Raji (cell line): ENCODE results near the gene IL17C.

Experiments
- POLR2A ChIP-seq: IDR thresholded peaks from 2 replicates; pipeline ENCODE4 v1.6.1; 2011; ENCODE audit warnings: low read depth, low read length, control low read depth; ENCODE audit not compliant: insufficient read depth

The IL17C gene

DNA sequence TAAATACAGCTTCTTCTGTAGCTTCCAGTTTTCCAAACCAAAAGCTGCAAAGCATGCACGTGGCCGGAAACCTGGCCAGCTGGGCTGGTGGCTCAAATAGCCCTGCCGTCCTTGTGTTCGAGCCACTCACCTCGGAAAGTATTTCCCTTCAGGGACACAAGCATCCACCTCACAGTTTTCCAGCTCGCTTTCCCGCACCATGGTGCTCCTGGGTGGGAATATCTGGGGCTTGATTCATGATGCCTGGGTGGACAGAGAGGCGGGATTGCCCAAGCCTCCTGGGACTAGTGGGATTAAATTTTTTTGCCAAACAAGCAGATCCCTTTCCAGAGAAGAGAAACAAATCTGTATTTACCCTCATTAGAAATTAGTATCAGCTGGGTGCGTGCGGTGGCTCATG, 31.6 kb downstream of the IL17C start:
- no peak for TF ChIP-seq POLR2A

DNA sequence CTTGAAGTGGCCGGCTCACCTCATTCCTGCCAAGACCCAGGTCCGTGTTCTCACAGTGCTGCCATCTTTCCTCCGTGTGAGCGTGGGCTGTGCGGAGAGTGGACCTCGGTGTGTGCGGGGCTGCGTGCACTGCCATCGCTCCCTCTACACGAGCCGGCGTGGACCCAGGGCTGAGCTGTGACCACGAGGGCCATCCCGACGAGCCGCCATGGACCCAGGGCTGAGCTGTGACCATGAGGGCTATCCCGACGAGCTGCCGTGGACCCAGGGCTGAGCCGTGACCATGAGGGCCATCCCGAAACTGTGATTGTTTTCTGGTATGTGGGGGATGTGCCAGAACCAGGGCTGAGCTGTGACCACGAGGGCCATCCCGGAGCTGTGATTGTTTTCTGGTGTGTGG, 33.4 kb downstream of the IL17C start:
- TF ChIP-seq POLR2A: no peak

DNA sequence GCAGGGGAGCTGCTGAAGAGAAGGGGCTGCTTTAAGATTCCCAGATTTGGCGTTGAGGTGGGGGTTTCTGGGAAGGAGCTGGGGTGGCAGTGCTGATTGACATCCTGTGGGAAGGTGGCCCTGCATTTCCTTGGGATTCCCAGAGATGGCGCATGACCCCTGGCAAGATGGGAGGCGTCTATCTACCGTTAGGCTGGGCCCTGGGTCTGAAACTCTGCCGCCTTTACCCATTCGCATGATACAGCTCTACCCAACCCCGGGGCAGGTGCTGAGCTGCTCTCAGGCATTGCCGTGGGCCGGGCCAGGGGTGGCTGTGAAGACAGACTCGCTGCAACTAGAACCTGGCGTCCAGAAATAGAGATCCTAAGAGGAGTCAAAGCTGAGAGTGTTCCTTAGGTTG, 34.4 kb downstream of the IL17C start:
- no peak for TF ChIP-seq POLR2A

DNA sequence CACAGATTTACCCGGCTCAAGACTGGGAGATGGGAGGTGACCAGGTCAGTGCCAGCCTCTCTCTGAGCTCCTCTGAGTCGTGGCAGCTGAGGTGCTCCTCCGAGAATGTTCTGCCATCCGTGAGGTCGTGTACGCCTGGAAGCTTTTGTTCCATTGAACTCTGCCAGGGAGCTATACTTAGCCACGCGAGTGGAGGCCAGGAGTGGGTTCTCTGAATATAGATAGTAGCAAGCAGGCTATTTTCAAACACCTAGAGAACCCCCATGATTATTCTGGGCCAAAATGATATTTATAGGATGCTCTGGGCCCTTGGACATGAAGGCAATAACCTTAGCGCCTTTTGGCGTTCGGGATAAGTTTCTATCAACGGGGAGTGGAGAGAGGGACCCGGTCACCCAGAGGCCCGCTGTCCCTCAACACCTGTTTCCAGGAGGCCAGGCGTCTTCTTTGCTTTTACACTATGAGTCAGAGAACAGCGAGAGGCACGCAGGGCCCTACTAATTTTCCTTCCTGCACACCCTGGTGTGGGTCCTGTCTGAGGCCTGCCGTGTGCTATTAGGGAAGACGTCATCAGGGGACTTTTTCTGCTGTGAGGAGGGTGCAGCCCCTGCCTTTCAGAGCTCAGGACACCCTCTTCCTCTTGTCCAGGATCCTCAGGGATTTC, 35.5 kb downstream of the IL17C start:
- TF ChIP-seq POLR2A: no peak

DNA sequence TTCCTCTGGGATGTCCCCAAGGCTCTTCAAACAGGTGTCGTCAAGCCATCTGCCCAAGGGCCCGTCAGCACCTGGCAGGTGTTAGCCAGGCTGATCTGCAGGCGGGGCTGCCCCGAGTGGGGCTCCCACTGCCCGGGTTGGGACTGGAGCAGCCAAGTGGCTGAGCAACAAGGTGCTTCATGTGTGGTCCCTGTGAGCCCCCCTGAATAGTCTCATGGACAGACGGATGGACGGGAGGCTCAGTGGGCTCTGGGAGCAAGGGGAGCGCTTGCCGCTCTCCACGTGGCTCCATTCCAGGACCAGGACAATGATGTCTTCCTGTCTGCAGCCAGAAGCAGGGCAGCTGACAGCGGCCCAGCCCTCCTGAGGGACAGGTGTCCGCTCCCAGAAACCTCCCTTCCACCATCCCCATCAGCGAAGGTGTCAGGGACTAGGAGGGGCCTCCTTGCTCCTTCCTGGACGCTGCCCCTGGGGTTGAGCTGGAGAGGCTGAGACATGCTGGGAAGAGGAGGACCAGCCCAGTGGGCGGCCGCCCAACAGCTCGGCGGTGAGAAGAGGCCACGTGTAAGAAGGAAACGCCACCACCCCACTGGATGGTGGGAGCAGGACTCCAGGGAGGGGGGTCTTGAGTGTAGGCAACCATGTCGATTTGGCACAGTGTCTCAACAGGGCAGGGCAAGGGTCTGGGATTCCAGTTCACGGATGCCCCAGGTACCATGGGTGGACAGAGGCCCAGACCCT, 38.3 kb downstream of the IL17C start:
- TF ChIP-seq POLR2A: no peak

DNA sequence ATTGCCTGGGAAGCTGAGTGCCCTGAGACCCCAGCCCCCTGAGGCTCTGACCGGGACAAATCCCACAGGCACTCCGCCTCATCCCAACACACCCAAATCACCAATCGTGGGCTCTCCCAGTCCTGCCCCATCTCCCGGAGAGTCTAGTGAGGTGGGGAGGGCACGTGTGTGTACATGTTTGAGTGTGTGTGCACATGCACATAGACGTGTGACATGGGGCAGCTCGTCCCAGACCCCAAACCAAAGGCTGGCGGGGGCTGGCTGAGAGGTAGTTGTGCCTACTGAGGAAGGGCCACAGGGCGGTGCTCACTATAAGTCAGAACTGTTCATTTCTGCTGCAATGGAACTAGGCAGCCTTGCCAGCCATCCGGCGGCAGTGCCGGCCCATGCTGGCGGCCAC, 39.3 kb downstream of the IL17C start:
- no peak for TF ChIP-seq POLR2A

DNA sequence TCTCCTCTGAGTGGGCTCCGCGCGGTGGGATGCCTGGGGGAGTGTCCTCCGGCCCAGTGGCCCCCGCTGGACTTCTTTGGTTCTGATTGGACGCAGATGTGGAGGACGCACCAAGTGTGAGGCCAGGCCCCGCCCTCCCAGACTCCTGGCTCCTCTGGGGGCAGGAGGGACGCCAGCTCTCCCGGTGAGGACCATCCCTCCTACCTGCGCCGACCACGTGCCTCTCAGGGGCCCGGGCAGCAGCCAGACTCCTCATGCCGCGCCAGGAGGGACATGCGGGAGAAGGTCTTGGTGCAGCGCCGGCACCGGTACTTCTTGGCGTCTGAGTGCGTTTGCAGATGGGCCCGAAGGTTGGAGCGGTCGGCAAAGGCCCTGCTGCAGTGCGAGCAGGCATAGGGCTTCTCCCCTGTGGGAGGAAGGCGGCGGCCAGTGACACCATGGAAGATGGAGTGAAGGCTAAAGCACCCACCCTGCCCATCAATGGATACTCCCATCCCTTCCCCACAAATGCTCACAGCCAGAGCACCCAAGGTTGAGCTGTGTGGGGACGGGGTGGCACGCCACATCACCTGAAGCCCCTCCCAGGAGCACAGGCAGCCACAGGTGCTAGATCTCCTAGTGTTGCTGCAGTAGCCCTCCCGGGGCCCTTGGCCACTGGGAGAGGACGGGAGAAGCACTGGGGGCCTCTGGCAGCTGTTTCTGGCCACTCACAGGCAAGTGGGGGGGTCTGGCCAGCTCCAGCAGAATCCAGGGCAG, 40.0 kb downstream of the IL17C start:
- no peak for TF ChIP-seq POLR2A

DNA sequence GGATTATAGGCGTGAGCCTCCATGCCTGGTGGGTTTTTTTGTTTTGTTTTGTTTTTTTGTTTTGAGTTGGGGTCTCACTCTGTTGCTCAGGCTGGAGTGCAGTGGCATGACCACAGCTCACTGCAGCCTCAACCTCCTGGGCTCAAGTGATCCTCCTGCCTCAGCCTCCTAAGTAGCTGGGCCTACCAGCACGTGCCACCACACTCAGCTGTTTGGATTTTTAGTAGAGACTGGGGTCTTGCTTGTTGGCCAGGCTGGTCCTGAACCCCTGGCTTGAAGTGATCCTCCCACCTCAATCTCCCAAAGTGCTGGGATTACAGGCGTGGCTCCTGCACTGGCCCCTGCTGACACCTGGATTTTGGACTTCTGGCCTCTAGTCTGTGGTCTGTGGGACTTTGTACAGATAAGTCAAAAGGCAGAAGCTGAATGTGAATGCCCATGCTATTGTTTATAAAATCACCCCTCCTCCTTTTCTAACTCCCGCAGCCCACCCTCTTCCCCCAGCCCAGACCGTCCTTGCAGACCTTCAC, 42.2 kb downstream of the IL17C start:
- TF ChIP-seq POLR2A: no peak

DNA sequence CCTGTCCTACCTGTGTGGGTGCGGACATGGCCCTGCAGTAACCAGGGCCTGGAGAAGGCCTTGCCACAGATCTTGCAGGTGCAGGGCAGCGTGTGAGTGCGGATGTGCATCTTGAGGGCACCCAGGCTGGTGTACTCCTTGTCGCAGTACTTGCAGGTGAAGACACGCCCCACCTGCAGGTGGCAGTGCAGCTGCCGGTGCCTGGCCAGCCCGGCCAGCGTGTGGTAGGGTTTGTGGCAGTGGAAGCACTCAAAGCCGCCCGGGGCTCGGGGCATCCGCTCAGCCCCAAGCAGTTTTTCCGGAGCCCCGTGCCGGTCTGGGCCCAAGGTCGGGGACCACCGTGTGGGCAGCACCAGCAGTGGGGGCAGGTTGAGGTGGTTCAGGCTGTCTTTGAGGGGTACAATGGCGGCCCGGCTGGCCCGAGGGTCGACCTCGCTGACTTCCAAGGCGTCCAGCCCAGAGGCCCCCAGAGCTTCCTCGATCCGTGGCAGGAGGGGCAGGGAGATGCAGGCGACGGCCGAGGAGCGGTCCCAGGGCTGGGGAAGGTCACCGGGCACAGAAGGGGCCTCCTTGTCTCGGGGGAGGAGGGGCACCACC, 42.8 kb downstream of the IL17C start:
- TF ChIP-seq POLR2A: no peak

DNA sequence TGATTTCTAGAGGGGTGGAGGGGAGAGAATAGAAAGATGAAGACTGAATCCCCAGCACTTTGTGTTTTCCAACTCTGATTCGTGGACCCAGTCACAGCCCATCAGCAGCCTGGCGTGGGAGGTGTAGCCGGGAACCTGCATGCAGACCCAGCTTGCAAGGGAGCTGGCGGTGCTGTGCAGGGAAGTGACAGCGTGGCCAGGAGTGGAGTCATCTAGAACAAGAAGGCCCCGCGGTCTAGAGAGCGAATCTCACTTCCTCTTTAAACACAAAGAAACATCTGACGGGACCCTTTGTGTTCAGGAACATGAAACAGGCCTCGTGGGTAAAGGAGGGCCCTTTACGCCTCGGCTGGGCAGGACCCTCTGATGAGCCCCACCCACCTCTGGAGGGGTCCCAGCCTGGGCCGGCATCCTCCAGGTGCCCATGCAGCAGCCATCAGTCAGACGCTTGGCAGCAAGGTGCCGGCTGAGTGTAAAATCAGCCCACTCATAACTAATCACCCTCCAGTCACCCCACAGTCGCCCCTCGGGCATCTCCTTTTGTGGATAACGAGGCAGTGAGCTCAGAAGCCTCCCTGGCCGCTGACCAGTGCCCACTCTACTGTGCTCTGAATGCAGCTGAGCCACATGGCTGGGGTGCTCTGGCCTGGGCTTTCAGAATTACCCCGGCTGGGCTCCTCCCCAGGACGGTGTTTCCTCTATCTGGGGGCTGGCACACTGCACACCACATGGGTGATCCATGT, 43.5 kb downstream of the IL17C start:
- peak; percentile 50; the same call in 1 of the 2 replicates for TF ChIP-seq POLR2A

DNA sequence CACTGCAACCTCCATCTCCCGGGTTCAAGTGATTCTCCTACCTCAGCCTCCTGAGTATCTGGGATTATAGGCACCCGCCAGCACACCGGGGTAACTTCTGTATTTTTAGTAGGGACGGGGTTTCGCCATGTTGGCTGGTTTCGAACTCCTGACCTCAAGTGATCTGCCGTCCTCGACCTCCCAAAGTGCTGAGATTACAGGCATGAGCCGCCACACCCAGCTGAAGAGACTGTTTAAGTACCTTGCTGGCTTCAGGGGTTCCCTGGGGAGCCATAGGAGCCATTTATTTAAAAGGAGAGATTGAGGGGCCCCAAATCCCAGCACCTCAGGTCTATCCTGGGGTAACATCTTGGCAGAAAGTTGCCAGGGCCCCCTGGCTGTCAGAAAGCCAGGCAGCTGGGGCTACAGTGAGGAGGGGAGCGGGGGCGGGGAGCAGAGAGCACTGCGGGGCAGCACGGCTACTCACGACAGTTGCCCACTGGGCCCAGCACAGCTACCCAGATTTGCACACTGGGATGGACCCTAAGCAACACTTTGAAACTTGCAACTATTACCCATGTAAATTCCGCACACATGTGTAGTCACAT, 46.3 kb downstream of the IL17C start:
- TF ChIP-seq POLR2A: no peak

DNA sequence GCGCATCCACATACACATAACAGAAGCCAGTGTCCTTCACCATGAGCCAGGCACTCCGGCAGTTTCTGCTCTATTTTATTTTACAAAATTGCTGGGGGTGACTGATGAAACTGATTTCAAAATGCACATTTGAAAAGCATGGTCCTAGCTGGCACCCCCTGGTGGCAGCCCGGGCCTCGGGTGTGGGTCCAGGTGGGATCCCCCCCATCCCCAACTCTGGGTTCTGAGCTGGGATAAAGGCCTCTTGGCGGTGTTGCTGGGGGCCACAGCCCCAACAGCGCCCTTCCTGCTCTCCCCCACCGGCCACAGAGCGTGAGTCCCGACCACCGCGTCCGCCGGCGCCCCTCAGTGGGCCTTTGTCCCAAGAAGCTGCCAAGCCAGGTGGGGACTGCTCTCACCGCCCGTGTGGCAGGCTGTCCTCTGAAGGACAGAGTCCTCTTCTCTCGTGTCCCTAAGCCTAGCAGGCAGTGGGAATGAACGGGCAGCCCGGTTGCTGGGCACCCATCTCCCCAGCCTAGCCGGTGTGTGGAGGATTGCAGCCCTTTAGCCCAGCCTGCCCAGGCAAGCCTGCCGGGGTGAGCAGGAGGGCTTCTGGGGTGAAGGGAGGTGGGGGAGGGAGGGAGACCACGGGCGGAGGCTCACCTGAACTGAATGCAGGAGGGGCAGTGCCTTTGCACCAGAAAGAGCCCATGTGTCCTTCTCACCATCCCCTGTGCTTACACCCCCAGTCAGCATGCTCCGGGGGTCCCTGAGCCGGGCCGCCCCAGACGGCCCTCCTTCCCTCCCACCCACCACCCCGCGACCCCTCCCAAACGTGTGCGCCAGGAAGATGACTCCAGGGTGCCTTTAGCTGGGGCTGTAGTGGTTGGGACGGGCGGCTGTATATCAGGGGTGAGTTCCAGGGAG, 47.0 kb downstream of the IL17C start:
- TF ChIP-seq POLR2A: no peak

DNA sequence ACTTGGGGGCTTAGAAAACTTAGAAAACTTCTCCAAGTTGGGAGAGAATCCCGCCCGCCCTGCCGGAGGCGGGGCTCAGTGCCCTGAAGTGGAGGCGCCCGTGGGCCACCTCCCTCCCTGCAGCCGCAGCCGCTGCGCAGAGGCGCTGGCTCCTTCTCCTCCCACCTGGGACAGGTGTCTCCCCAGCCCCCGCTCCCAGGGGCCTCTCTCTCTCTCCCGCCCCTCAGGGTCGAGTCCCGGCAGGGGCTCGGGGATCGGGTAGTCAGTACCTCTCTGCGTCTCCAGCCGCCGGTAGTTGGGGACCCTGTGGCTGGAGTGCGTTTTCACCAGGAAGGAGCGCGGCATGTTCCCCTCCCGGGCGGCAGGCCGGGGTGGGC, 47.7 kb downstream of the IL17C start:
- no peak for TF ChIP-seq POLR2A
